Psoas muscle (tissue), 8 donors: Measurements from ENCODE around the gene SYNM. TPM values are rescaled to one million over a fixed set of nuclear protein-coding genes. Genes with fewer than 3 reads are reported as not detected.

Source experiments
- ATAC-seq, 4 donors: fragments of 200-7000 bp; cut with Tn5 transposase; one replicate each; pipeline ENCODE4 v1.9.1; 2020; ENCODE audit warnings: moderate library complexity in 3 of 4, mild to moderate bottlenecking in 2 of 4
- DNase-seq, 2 donors: peaks; one replicate each; pipeline ENCODE4 v3.0.0-alpha.2; 2020
- H3K27ac ChIP-seq: fragments of 200-600 bp; one replicate; pipeline ENCODE4 v1.8.0; 2022
- H3K27me3 ChIP-seq, 3 donors: fragments of 200-600 bp in 1 of 3; one replicate each; pipeline versions ENCODE4 v1.6.1 to v1.8.0; 2013 to 2022; ENCODE audit warnings: low read length in 2 of 3, mild to moderate bottlenecking in 2 of 3, moderate library complexity in 1 of 3; ENCODE audit not compliant: insufficient read depth in 3 of 3
- H3K36me3 ChIP-seq, 2 donors: fragments of 200-600 bp in 1 of 2; one replicate each; pipeline versions ENCODE4 v1.6.1 to v1.8.0; 2013 to 2022; ENCODE audit warnings: low read depth in 1 of 2, mild to moderate bottlenecking in 1 of 2, moderate library complexity in 1 of 2; ENCODE audit not compliant: insufficient read depth in 1 of 2
- H3K4me1 ChIP-seq: fragments of 200-600 bp; one replicate; pipeline ENCODE4 v1.8.0; 2022
- H3K4me3 ChIP-seq: fragments of 200-600 bp; one replicate; pipeline ENCODE4 v1.8.0; 2022; ENCODE audit warnings: mild to moderate bottlenecking
- H3K9me3 ChIP-seq: fragments of 200-600 bp; one replicate; pipeline ENCODE4 v1.8.0; 2022
- CTCF ChIP-seq: fragments of 200-600 bp; IDR thresholded peaks from one replicate; pipeline ENCODE4 v1.8.0; 2022; ENCODE audit warnings: antibody characterized with exemption
- WGBS, 3 donors: extraction: QIAGEN DNeasy Blood & Tissue Kit; methylation state at CpG; one replicate each; pipeline versions ENCODE4 v1.1.6 to v1.1.7; 2013; 5-methylcytosine and 5-hydroxymethylcytosine counted together
- intact Hi-C, 2 donors: fragments of 100-400 bp; cut with DNase I; formaldehyde crosslinking; loops; one replicate each; pipeline versions ENCODE4 v1.11.0 to v1.14.2; 2022
- polyA plus RNA-seq, 3 donors: library from polyadenylated mRNA; stranded (reverse); fragments of 200-250 nt; gene quantifications; one replicate each; pipeline ENCODE4 v1.2.3, GENCODE V29; 2013
- total RNA-seq, 4 donors: library from RNA; stranded (reverse); fragmentation: NEBNext Ultra II Directional in 2 of 4; extraction: Animal tissue kit (Norgen Biotek cat#: 25700) in 2 of 4; gene quantifications; one replicate each; pipeline versions ENCODE4 v1.2.1 to v1.2.4, GENCODE V29; 2021 to 2023
- donor health status: healthy with polysubstance abuse.
- donor health status: DM: no; HTN: no; CAD: no; lungs with moderate emphysema.
- donor health status: Bipolar disorder and iron deficiency.
- donor health status: healthy.
- donor health status: DM: yes; HTN: yes; CAD: no.
- donor health status: DM: no; HTN: no; CAD: no.
- donor health status: DM: no; HTN: no; CAD: no.
- donor health status: DM: yes; HTN: yes; CAD: no.

The SYNM gene
- total and polyA plus RNA-seq, 7 donors: 77.5 to 380 (median 291) TPM

- 91 to 98% (median 94%) methylated on average over 4 of the region's 4 CpGs for WGBS, 3 donors
Observed at GRCh38 chr15:99172171-99172570, 67.3 kb downstream of the SYNM start.

GRCh38 chr15:99172989-99173388 is 68.1 kb downstream of the SYNM start:
- peaks cover 84% of the 10 kb centered on the region for H3K4me1 ChIP-seq
- no peak for ATAC-seq
- H3K4me3 ChIP-seq: no peak overlapping the region
- DNase-seq: no peak
- TF ChIP-seq CTCF: no peak
- intact Hi-C loops: loop anchor here in 1 of 2 donors (5.0 kb wide), 3 partner anchors 36 to 51 kb away; no protein-coding TSS in a partner anchor
- peak overlapping the region; percentile 94 for H3K27ac ChIP-seq
- 86 to 92% (median 87%) methylated on average over 3 of the region's 3 CpGs for WGBS, 3 donors
- no peaks in the 10 kb centered on the region for H3K27me3 ChIP-seq
- H3K36me3 ChIP-seq: no peaks in the 10 kb centered on the region
- H3K9me3 ChIP-seq: no peaks in the 10 kb centered on the region

More at GRCh38 chr15:99172171-99172570, 67.3 kb downstream of the SYNM start:
- DNase-seq (no peak), ATAC-seq (no peak)
- no peak overlapping the region for H3K4me3 ChIP-seq
- H3K27ac ChIP-seq: peak overlapping the region; percentile 94
- intact Hi-C loops: loop anchor here in 1 of 2 donors (5.0 kb wide), 3 partner anchors 35 to 50 kb away; no protein-coding TSS in a partner anchor
- peaks cover 83% of the 10 kb centered on the region for H3K4me1 ChIP-seq
- no peaks in the 10 kb centered on the region for H3K27me3 ChIP-seq
- no peaks in the 10 kb centered on the region for H3K36me3 ChIP-seq
- no peak for TF ChIP-seq CTCF
- H3K9me3 ChIP-seq: no peaks in the 10 kb centered on the region

- Histone ChIP-seq H3K9me3 (no peaks in the 10 kb centered on the region), H3K4me3 (peak overlapping the region; percentile 40), H3K27me3 (no peaks in the 10 kb centered on the region), H3K4me1 (peaks cover 81% of the 10 kb centered on the region), H3K27ac (peak overlapping the region; percentile 94), H3K36me3 (no peaks in the 10 kb centered on the region)
- 23 to 31% (median 25%) methylated on average over 15 of the region's 15 CpGs for WGBS, 3 donors
- TF ChIP-seq CTCF: no peak
- DNase-seq (peak in 1 of 2 donors; percentile 61), ATAC-seq (peak; percentile 71 to 77 (median 74))
- intact Hi-C loops: loop anchor here in 1 of 2 donors (5.0 kb wide), 4 partner anchors 37 to 67 kb away; partner anchors contain the start of gene SYNM
Observed at GRCh38 chr15:99174567-99175395, 69.9 kb downstream of the SYNM start.

- DNase-seq (no peak), ATAC-seq (peak; percentile 35 to 76 (median 70))
- Histone ChIP-seq H3K4me3 (no peak overlapping the region), H3K36me3 (no peaks in the 10 kb centered on the region), H3K27ac (peak overlapping the region; percentile 94), H3K27me3 (no peaks in the 10 kb centered on the region), H3K9me3 (no peaks in the 10 kb centered on the region), H3K4me1 (peaks cover 78% of the 10 kb centered on the region)
- no peak for TF ChIP-seq CTCF
- intact Hi-C loops: loop anchor here in 1 of 2 donors (5.0 kb wide), 1 partner anchor 69 kb away; the partner anchor contains the start of gene SYNM
- 35 to 76% (median 36%) methylated on average over 2 of the region's 2 CpGs for WGBS, 3 donors
Observed at GRCh38 chr15:99176757-99177156, 71.9 kb downstream of the SYNM start.
